Measurements from ENCODE around the gene UBR3.

Gene UBR3

GRCh38 chr2:169782513-169782912 is 44.7 kb upstream of the UBR3 start:
- Histone ChIP-seq H2AFZ (ENCODE audit: low read length) (no peak overlapping the region), H3K79me2 (ENCODE audit: low read length) (no peaks in the 10 kb centered on the region), H3K9me3 (replicated peaks; ENCODE audit: insufficient read depth, low read length) (no peaks in the 10 kb centered on the region), H3K9ac (ENCODE audit: low read length) (no peak overlapping the region), H3K27ac (ENCODE audit: low read length) (no peak overlapping the region), H3K27me3 (replicated peaks; ENCODE audit: insufficient read depth, low read length) (no peaks in the 10 kb centered on the region), H3F3A (ENCODE audit: insufficient read depth, low read length) (no peaks in the 10 kb centered on the region), H3K9me2 (replicated peaks; ENCODE audit: insufficient read depth, low read length) (no peaks in the 10 kb centered on the region), H3K36me3 (replicated peaks; ENCODE audit: insufficient read depth, low read length) (no peaks in the 10 kb centered on the region), H3K4me3 (ENCODE audit: low read length) (no peak overlapping the region), H3K4me1 (ENCODE audit: low read length) (no peaks in the 10 kb centered on the region), H3K4me2 (ENCODE audit: low read depth, low read length) (no peak overlapping the region), H4K20me1 (ENCODE audit: insufficient read depth, low read length) (no peaks in the 10 kb centered on the region)
- no peak for DNase-seq
- TF ChIP-seq EZH2 (optimal IDR thresholded peaks at IDR 0.05; ENCODE audit: low read depth, low read length) = no peak
- no peak for TF ChIP-seq EZH2phosphoT487 (IDR thresholded peaks at IDR 0.05; ENCODE audit: low read length)
- TF ChIP-seq CTCF (IDR thresholded peaks at IDR 0.05; ENCODE audit: low read length) = no peak

GRCh38 chr2:169790581-169790980 is 36.7 kb upstream of the UBR3 start:
- H3K79me2 ChIP-seq (ENCODE audit: low read length) = no peaks in the 10 kb centered on the region
- H2AFZ ChIP-seq (ENCODE audit: low read length) = no peak overlapping the region
- H3K4me2 ChIP-seq (ENCODE audit: low read depth, low read length) = no peak overlapping the region
- H3K9ac ChIP-seq (ENCODE audit: low read length) = no peak overlapping the region
- no peaks in the 10 kb centered on the region for H3K9me3 ChIP-seq (replicated peaks; ENCODE audit: insufficient read depth, low read length)
- DNase-seq = no peak
- H3K27ac ChIP-seq (ENCODE audit: low read length) = no peak overlapping the region
- TF ChIP-seq EZH2 (optimal IDR thresholded peaks at IDR 0.05; ENCODE audit: low read depth, low read length) (no peak), EZH2phosphoT487 (IDR thresholded peaks at IDR 0.05; ENCODE audit: low read length) (no peak), CTCF (IDR thresholded peaks at IDR 0.05; ENCODE audit: low read length) (no peak)
- H4K20me1 ChIP-seq (ENCODE audit: insufficient read depth, low read length) = no peaks in the 10 kb centered on the region
- H3K4me1 ChIP-seq (ENCODE audit: low read length) = no peaks in the 10 kb centered on the region
- H3K4me3 ChIP-seq (ENCODE audit: low read length) = no peak overlapping the region
- H3K27me3 ChIP-seq (replicated peaks; ENCODE audit: insufficient read depth, low read length) = no peaks in the 10 kb centered on the region
- H3F3A ChIP-seq (ENCODE audit: insufficient read depth, low read length) = no peaks in the 10 kb centered on the region
- no peaks in the 10 kb centered on the region for H3K36me3 ChIP-seq (replicated peaks; ENCODE audit: insufficient read depth, low read length)
- H3K9me2 ChIP-seq (replicated peaks; ENCODE audit: insufficient read depth, low read length) = no peaks in the 10 kb centered on the region

- H3K27ac ChIP-seq (ENCODE audit: low read length) = no peak overlapping the region
- no peaks in the 10 kb centered on the region for H3K9me2 ChIP-seq (replicated peaks; ENCODE audit: insufficient read depth, low read length)
- no peaks in the 10 kb centered on the region for H3K27me3 ChIP-seq (replicated peaks; ENCODE audit: insufficient read depth, low read length)
- H3F3A ChIP-seq (ENCODE audit: insufficient read depth, low read length) = peaks cover 8% of the 10 kb centered on the region; the same call in 1 of the 2 replicates
- no peak overlapping the region for H3K4me3 ChIP-seq (ENCODE audit: low read length)
- no peaks in the 10 kb centered on the region for H4K20me1 ChIP-seq (ENCODE audit: insufficient read depth, low read length)
- no peak overlapping the region for H2AFZ ChIP-seq (ENCODE audit: low read length)
- no peaks in the 10 kb centered on the region for H3K36me3 ChIP-seq (replicated peaks; ENCODE audit: insufficient read depth, low read length)
- no peak overlapping the region for H3K4me2 ChIP-seq (ENCODE audit: low read depth, low read length)
- no peak for DNase-seq
- no peaks in the 10 kb centered on the region for H3K4me1 ChIP-seq (ENCODE audit: low read length)
- peaks cover 11% of the 10 kb centered on the region for H3K79me2 ChIP-seq (ENCODE audit: low read length)
- no peaks in the 10 kb centered on the region for H3K9me3 ChIP-seq (replicated peaks; ENCODE audit: insufficient read depth, low read length)
- TF ChIP-seq EZH2 (optimal IDR thresholded peaks at IDR 0.05; ENCODE audit: low read depth, low read length) = no peak
- no peak for TF ChIP-seq EZH2phosphoT487 (IDR thresholded peaks at IDR 0.05; ENCODE audit: low read length)
- TF ChIP-seq CTCF (IDR thresholded peaks at IDR 0.05; ENCODE audit: low read length) = no peak
- H3K9ac ChIP-seq (ENCODE audit: low read length) = no peak overlapping the region
Measured at GRCh38 chr2:169795181-169795580, 32.1 kb upstream of the UBR3 start.

All from MM.1S (cell line).